Central memory CD4-positive, alpha-beta T cell (primary cell): ENCODE results near the gene NPHP4.

Experiments used
- DNase-seq: peaks from one replicate; pipeline ENCODE4 v3.0.0; 2022

NPHP4 gene

DNA sequence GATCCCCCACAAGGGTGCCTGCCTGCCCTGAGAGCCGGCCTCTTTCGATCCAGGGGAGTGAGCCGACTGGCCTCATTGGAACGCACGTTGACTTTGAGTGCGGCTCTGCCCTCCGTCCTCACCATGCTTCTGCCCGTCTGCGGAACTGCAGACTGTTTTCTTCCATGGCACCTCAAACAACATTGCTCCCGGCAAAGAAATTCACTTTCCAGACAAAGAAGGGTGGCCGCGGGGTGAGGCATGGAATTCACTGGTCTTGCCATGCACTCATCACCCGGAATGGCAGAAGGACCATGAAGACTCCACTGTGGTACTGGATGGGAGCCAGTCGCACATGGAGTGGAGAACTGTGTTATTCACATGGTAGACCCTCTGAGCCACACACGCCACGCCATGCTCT lies 169.5 kb downstream of the NPHP4 start:
- no peak for DNase-seq

DNA sequence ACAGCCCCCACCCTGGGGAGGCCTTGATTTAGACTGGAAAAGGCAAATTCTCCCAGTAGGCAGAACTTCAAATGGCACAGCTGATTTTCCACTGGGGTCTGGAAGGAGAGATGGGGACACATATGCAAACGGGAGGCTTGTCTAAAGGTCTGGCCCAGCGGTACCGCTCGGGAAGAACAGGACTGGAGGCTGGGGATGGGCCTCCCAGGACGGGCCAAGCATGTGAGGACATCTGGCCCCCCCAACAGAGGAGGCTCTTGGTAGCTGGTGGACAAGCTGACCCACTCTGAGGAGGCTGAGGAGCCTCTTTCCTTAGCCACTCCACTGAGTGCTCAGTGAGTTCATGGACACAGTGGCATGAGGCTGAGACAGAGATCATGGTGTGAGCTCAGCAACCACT lies 170.0 kb downstream of the NPHP4 start:
- DNase-seq: no peak

DNA sequence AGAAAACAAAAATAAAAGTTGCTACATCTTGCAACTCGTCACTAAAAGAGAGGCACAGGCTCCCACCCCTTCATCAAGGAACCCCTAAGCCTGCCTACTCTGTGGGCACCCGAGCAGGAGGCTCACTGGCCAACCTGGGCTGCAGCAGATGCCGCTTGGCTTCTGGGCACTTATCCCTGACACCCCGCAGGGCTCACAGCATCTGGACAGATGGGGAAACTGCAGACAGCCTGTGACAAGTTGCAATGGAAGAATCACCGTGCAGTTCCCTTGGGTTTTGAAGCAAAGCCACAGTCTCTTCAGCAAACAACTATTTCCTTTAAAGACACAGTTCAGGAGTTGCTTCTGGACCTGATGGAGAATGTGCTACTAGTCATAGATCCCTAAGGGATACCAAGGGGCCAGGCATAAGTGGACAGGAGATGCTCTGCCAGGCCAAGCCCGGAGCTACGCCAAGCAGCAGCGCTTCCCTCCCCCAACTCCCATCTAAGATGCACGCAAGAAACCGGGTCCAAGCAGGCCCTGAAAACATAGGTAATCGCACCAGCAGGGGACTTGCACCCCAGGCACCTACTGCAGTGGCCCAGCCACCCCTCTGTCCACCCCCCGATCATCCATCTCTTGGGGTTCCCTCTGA lies 170.6 kb downstream of the NPHP4 start:
- no peak for DNase-seq

DNA sequence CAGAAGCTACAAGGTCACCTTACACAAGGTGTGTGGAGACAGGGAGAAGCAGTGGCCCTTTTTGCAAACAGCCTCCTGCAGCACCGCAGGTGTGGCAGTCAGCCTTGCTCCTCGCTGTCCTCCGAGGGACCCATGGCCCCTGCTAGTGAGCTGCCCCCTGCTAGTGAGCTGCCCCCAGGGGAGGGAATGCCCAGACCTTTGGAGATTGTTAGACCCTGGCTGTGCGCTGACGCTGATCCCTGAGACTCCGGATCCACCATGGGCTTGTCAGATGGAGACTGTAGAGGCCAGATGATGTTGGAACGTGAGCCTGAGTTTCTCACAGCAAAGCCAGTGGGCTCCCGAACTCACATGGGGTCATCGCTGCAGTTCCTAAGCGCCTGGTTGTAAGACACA lies 172.2 kb downstream of the NPHP4 start:
- no peak for DNase-seq

DNA sequence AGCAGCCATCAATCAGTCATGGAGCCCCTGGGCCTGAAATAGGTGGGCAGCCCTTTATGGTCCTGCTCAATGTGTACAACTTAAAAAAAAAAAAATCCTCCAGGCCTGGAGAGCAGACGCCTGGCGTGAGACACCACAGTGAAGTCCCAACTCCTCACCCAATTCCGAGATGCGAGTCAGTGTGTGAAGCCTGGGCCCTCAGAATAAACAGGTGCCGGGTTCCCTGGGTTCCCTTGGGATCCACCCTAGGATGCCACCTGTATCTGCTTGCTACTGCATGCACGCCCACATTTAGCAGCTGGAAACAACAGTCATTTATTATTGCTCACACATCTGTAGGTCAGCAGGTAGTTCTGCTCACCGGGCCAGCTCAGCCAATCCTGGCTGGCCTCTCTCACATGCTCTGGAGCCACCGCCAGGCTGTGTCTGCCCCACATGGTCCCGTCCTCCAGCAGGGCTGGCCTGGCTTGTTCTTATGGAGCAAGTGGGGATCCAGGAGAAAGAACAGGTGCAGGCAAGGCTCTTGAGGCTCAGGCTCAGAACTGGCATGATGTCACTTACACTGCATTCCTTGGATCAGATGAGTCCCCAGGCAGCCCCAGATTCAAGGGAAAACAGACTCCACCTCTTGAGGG lies 172.7 kb downstream of the NPHP4 start:
- no peak for DNase-seq

DNA sequence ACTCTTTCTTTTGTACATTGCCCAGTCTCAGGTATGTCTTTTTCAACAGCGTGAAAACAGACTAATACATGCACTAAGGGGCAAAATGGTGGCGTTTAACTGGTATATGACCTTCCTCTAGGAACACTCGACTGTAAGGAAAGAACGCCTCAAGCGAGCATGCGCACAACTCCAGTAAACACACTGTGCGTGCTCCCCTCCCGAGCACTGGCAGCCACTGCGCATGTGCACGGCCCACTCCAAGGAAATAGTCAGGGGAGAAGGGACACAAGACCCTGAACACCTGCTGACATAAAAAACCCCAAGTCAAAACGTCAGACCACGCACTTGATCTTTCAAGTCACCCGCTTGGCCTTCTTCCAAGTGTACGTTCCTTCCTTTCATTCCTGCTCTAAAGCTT lies 173.5 kb downstream of the NPHP4 start:
- DNase-seq: no peak

DNA sequence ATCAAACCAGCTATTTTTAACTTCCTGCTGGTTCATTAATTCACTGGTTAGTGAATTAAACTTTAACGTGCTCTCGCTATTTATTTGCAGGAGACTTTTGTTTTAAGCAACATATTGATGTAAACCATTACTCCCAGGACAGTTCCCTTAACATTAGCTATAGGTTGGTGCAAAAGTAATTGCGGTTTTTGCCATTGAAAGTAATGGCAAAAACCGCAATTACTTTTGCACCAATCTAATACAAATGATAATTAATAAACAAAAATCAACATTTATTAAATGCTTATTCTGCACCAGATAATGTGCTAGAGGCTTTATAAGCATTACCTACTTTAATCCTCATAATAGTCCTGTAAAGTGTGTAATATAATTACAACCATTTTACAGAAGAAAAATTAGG lies 176.5 kb downstream of the NPHP4 start:
- no peak for DNase-seq

DNA sequence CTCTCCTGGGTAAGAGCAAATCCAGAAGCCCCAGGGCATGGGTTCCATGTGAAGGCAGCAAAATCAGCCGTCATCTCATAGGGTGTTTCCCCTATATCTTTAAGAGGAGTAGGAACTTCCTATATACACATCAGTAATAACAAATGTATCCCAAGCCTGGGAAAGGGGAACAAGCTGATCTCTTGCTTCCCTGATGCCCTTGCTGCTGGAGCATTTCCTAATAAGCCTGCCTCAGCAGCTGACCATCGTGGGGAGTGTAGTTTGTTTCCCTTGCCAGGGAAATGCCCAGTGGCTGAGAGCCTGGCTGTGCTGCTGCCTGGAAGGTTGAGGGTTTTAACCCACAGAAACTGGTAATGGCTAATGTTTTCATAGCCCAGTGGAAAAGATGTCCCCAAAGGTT lies 177.0 kb downstream of the NPHP4 start:
- DNase-seq: no peak

DNA sequence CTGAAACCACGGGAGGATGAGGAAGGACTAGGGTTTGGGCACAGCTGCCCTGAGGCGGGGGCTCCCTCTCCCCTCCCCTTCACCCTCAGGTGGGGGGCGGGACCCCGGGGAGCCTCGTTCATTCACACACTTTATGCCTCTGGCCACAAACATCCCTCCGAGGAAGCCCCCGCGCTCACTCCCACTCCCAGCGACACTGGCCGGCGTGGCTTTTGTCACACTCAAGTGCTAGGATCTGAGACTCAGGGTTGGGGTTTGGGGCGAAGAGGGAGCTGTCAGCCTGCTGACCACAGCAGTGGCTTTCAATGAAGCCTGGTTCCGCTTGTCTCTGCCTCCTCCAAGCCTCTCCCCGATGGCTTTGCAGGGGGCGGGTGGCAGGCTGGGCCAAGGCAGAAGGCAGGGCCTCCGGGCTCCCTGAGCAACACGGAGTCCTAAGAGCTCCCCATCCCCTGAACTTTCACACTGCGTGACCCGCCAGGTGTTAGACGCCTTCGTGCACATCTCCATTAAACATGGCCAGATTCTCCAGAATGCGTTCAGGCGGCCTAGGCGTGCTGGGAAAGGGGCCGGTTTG lies 178.1 kb downstream of the NPHP4 start:
- DNase-seq: no peak

DNA sequence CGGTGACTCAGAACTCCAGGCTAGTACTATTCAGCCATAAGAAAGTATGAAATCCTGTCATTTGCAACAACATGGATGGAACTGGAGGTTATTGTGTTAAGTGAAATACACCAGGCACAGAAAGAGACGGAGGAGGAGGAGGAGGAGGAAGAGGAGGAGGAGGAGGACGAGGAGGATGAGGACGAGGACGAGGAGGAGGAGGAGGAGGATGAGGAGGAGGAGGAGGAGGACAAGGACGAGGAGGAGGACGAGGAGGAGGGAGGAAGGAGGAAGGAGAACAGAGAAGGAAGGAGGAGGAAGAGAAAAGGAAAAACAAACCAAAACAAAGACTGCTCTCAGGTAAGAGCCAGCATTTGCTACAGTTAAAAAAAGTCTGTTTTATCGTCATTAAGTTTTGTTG lies 178.7 kb downstream of the NPHP4 start:
- DNase-seq: no peak
